ENCODE data around the gene RGMB. TPM values are rescaled to one million over a fixed set of nuclear protein-coding genes. Genes with fewer than 3 reads are reported as not detected.

Gene RGMB
- total RNA-seq, 1 experiment from 2014 or later = 35.8 TPM

- TF ChIP-seq, protein P1, sequence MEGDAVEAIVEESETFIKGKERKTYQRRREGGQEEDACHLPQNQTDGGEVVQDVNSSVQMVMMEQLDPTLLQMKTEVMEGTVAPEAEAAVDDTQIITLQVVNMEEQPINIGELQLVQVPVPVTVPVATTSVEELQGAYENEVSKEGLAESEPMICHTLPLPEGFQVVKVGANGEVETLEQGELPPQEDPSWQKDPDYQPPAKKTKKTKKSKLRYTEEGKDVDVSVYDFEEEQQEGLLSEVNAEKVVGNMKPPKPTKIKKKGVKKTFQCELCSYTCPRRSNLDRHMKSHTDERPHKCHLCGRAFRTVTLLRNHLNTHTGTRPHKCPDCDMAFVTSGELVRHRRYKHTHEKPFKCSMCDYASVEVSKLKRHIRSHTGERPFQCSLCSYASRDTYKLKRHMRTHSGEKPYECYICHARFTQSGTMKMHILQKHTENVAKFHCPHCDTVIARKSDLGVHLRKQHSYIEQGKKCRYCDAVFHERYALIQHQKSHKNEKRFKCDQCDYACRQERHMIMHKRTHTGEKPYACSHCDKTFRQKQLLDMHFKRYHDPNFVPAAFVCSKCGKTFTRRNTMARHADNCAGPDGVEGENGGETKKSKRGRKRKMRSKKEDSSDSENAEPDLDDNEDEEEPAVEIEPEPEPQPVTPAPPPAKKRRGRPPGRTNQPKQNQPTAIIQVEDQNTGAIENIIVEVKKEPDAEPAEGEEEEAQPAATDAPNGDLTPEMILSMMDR (IDR thresholded peaks at IDR 0.05; ENCODE audit: unreplicated experiment) = no peak
- Mint-ChIP-seq H3K27ac (ENCODE audit: unreplicated experiment) (no peak overlapping the region), H3K36me3 (ENCODE audit: insufficient read depth, unreplicated experiment) (peaks cover 46% of the 10 kb centered on the region), H3K4me3 (ENCODE audit: low read depth, unreplicated experiment) (no peak overlapping the region), H3K9me3 (ENCODE audit: low read depth, unreplicated experiment) (no peaks in the 10 kb centered on the region), H3K4me1 (ENCODE audit: low read depth, unreplicated experiment) (peaks cover 46% of the 10 kb centered on the region), H3K27me3 (ENCODE audit: unreplicated experiment) (no peaks in the 10 kb centered on the region)
- DNase-seq = no peak
- CTCF ChIA-PET = interaction anchor here (1.0 to 1.6 kb wide), 2 partner anchors 9 to 12 kb away, joined by 3 to 6 read pairs; no protein-coding TSS in a partner anchor
- intact Hi-C loops (cut with micrococcal nuclease; ENCODE audit: unreplicated experiment) = no loop called here
- no TSS peak for BruUV-seq (replicated peaks)
These were observed 6.9 kb downstream of the RGMB start for GRCh38 chr5:98780390-98780789.

DNA sequence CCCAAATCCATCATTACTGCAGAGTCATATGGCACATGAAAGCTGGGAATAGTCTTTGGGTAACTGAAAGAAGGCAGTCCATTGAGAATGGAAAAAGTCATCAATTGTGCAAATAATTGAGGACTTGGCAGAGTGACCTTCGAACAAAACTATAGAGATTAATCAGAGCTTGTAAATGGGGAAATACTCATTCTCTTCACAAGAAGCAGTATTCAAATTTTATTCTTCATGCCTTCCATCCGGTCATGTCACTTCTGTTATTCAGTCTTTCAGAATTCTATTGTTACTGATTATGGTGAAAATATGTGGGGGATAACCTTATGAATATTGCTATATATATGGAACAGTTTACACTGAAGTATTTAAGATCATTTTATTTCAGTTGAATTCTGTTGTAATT, 8.1 kb downstream of the RGMB start:
- TF ChIP-seq, protein P1 (IDR thresholded peaks at IDR 0.05; ENCODE audit: unreplicated experiment) = no peak
- DNase-seq = no peak
- H3K36me3 Mint-ChIP-seq (ENCODE audit: insufficient read depth, unreplicated experiment) = peaks cover 41% of the 10 kb centered on the region
- intact Hi-C loops (cut with micrococcal nuclease; ENCODE audit: unreplicated experiment) = no loop called here
- H3K27me3 Mint-ChIP-seq (ENCODE audit: unreplicated experiment) = no peaks in the 10 kb centered on the region
- no peaks in the 10 kb centered on the region for H3K9me3 Mint-ChIP-seq (ENCODE audit: low read depth, unreplicated experiment)
- BruUV-seq (replicated peaks) = no TSS peak
- peaks cover 46% of the 10 kb centered on the region for H3K4me1 Mint-ChIP-seq (ENCODE audit: low read depth, unreplicated experiment)
- CTCF ChIA-PET = interaction anchor here (1.0 to 1.6 kb wide), 2 partner anchors 11 to 13 kb away, joined by 3 to 6 read pairs; no protein-coding TSS in a partner anchor
- H3K27ac Mint-ChIP-seq (ENCODE audit: unreplicated experiment) = no peak overlapping the region
- no peak overlapping the region for H3K4me3 Mint-ChIP-seq (ENCODE audit: low read depth, unreplicated experiment)

DNA sequence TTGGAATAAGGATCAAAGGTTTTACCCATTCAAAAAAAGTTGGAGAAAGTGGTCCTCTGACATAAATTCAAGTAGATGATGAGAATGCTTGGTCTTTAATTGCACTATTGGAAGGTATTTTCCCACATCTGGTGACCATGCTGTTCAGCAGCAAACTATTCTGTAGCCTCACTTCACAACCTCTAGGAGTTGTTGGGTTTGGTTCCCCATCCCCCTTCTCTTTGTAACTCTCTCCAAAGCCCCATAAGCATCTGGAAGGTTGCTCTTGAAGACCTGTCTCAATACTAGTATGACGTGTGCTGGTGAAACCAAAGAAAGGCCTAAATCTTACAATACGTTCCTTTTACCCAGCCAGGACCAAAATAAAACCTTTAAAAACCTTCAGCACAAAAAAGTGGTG, 8.5 kb downstream of the RGMB start:
- TF ChIP-seq, protein P1 (IDR thresholded peaks at IDR 0.05; ENCODE audit: unreplicated experiment) = no peak
- intact Hi-C loops (cut with micrococcal nuclease; ENCODE audit: unreplicated experiment) = no loop called here
- Mint-ChIP-seq H3K4me3 (ENCODE audit: low read depth, unreplicated experiment) (no peak overlapping the region), H3K36me3 (ENCODE audit: insufficient read depth, unreplicated experiment) (peaks cover 41% of the 10 kb centered on the region), H3K4me1 (ENCODE audit: low read depth, unreplicated experiment) (peaks cover 46% of the 10 kb centered on the region), H3K27me3 (ENCODE audit: unreplicated experiment) (no peaks in the 10 kb centered on the region), H3K27ac (ENCODE audit: unreplicated experiment) (no peak overlapping the region), H3K9me3 (ENCODE audit: low read depth, unreplicated experiment) (no peaks in the 10 kb centered on the region)
- DNase-seq = no peak
- CTCF ChIA-PET = interaction anchor here (1.1 kb wide), 1 partner anchor 13 kb away, joined by 3 read pairs; no protein-coding TSS in a partner anchor
- BruUV-seq (replicated peaks) = no TSS peak

DNA sequence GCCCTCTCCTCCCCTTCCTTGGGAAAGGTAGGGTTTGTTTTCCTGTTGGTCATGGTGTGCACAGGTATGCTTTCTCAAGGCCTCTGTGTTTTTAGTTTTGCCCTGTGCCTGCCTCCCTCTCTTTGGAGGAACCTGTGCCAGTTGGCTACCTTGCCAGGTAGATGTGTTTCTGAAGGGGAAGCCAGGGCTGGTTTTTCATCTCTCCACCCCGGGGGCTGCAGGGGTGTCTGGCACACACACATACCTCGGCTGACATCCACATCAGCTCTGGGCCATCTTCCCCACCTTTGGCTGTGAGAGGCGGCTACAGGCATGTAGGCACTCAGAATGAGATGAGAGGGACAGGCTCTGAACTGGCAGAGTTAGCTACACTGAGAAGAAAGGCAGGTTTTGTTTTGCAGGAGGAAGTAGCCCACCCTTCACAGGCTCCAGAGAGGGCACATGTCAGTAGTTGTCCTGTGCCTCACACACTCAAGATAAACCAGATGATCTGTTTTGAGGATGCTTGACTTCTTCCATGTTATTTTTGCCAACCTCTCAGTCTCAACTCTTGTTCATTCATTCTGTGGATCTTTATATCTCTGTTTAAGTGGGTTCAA, 9.7 kb downstream of the RGMB start:
- no peak for DNase-seq
- Mint-ChIP-seq H3K4me1 (ENCODE audit: low read depth, unreplicated experiment) (peaks cover 48% of the 10 kb centered on the region), H3K27me3 (ENCODE audit: unreplicated experiment) (no peaks in the 10 kb centered on the region), H3K27ac (ENCODE audit: unreplicated experiment) (no peak overlapping the region), H3K36me3 (ENCODE audit: insufficient read depth, unreplicated experiment) (peaks cover 48% of the 10 kb centered on the region), H3K4me3 (ENCODE audit: low read depth, unreplicated experiment) (no peak overlapping the region), H3K9me3 (ENCODE audit: low read depth, unreplicated experiment) (no peaks in the 10 kb centered on the region)
- TF ChIP-seq, protein P1 (IDR thresholded peaks at IDR 0.05; ENCODE audit: unreplicated experiment) = no peak
- CTCF ChIA-PET = interaction anchor here (1.1 kb wide), 1 partner anchor 14 kb away, joined by 3 read pairs; no protein-coding TSS in a partner anchor
- BruUV-seq (replicated peaks) = no TSS peak
- intact Hi-C loops (cut with micrococcal nuclease; ENCODE audit: unreplicated experiment) = no loop called here
